Subcutaneous abdominal adipose tissue (tissue), 5 donors: Measurements from ENCODE around the gene ATP5F1D.

ENCODE experiments used
- H3K27ac ChIP-seq: one replicate; pipeline ENCODE4 v1.7.0; 2013; ENCODE audit warnings: low read depth, mild to moderate bottlenecking, inconsistent platforms, low read length, moderate library complexity
- H3K27me3 ChIP-seq, 5 donors: one replicate each; pipeline ENCODE4 v1.7.0; 2013; ENCODE audit warnings: low read length in 5 of 5, inconsistent platforms in 1 of 5; ENCODE audit not compliant: control insufficient read depth in 5 of 5, insufficient read depth in 4 of 5
- H3K36me3 ChIP-seq, 5 donors: one replicate each; pipeline ENCODE4 v1.7.0; 2013; ENCODE audit warnings: low read length in 5 of 5; ENCODE audit not compliant: control insufficient read depth in 5 of 5, insufficient read depth in 5 of 5
- H3K4me1 ChIP-seq, 5 donors: one replicate each; pipeline ENCODE4 v1.7.0; 2013; ENCODE audit warnings: low read length in 5 of 5, mild to moderate bottlenecking in 3 of 5, moderate library complexity in 1 of 5; ENCODE audit not compliant: control insufficient read depth in 5 of 5, insufficient read depth in 5 of 5
- H3K4me3 ChIP-seq, 5 donors: one replicate each; pipeline ENCODE4 v1.7.0; 2013; ENCODE audit warnings: low read length in 5 of 5, low read depth in 1 of 5
- H3K9ac ChIP-seq, 5 donors: one replicate each; pipeline ENCODE4 v1.7.0; 2013; ENCODE audit warnings: low read length in 5 of 5, mild to moderate bottlenecking in 4 of 5, moderate library complexity in 3 of 5
- H3K9me3 ChIP-seq, 5 donors: one replicate each; pipeline ENCODE4 v1.7.0; 2013; ENCODE audit warnings: low read length in 5 of 5; ENCODE audit not compliant: control insufficient read depth in 5 of 5
- donor health status: healthy.
- donor health status: healthy.
- donor health status: healthy.
- donor health status: healthy.
- donor health status: healthy.

Gene ATP5F1D

GRCh38 chr19:1226522-1227303 lies 14.8 kb upstream of the ATP5F1D start:
- Histone ChIP-seq H3K4me1 (peaks cover 0 to 9% (median 3%) of the 10 kb centered on the region in 5 donors), H3K9me3 (no peaks in the 10 kb centered on the region), H3K27me3 (no peaks in the 10 kb centered on the region), H3K4me3 (no peak overlapping the region), H3K27ac (no peak overlapping the region), H3K36me3 (peaks cover 0 to 57% (median 45%) of the 10 kb centered on the region in 5 donors), H3K9ac (no peak overlapping the region)

DNA sequence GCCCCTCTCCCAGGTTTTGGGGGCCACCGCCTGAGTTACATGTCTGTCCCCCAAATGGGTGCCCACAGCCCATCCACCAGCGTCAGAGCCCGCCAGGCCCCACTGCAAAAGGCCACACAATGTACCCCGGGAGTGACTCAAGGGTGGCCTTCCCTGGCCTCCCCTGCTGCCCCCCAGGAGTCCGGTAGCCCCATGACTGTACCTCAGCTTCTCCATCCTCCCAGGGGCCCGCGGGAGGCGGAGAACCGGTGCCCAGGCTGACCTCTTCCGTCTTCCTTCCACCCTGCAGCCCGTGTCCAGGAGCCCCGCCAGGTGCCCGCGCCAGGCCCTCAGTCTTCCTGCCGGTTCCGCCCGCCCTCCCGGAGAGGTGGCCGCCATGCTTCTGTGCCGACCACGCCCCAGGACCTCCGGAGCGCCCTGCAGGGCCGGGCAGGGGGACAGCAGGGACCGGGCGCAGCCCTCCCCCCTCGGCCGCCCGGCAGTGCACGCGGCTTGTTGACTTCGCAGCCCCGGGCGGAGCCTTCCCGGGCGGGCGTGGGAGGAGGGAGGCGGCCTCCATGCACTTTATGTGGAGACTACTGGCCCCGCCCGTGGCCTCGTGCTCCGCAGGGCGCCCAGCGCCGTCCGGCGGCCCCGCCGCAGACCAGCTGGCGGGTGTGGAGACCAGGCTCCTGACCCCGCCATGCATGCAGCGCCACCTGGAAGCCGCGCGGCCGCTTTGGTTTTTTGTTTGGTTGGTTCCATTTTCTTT lies 14.1 kb upstream of the ATP5F1D start:
- Histone ChIP-seq H3K4me1 (peaks cover 0 to 9% (median 4%) of the 10 kb centered on the region in 5 donors), H3K9me3 (no peaks in the 10 kb centered on the region), H3K27me3 (no peaks in the 10 kb centered on the region), H3K9ac (no peak overlapping the region), H3K4me3 (no peak overlapping the region), H3K27ac (no peak overlapping the region), H3K36me3 (peaks cover 0 to 51% (median 42%) of the 10 kb centered on the region in 5 donors)

- Histone ChIP-seq H3K36me3 (peaks cover 0 to 42% (median 34%) of the 10 kb centered on the region in 5 donors), H3K9me3 (no peaks in the 10 kb centered on the region), H3K4me1 (peaks cover 0 to 14% (median 13%) of the 10 kb centered on the region in 5 donors), H3K4me3 (no peak overlapping the region), H3K9ac (no peak overlapping the region), H3K27me3 (no peaks in the 10 kb centered on the region), H3K27ac (no peak overlapping the region)
Measured at GRCh38 chr19:1228161-1228957, 13.2 kb upstream of the ATP5F1D start.

GRCh38 chr19:1229056-1229923 lies 12.3 kb upstream of the ATP5F1D start:
- H3K36me3 ChIP-seq: peaks cover 0 to 33% (median 28%) of the 10 kb centered on the region in 5 donors

GRCh38 chr19:1229924-1230782 lies 11.4 kb upstream of the ATP5F1D start:
- no peak overlapping the region for H3K9ac ChIP-seq
- H3K4me1 ChIP-seq: peaks cover 0 to 16% (median 14%) of the 10 kb centered on the region in 5 donors
- peaks cover 0 to 25% (median 22%) of the 10 kb centered on the region in 5 donors for H3K36me3 ChIP-seq
- no peaks in the 10 kb centered on the region for H3K9me3 ChIP-seq
- no peak overlapping the region for H3K27ac ChIP-seq
- no peak overlapping the region for H3K4me3 ChIP-seq
- no peaks in the 10 kb centered on the region for H3K27me3 ChIP-seq

More at GRCh38 chr19:1229056-1229923, 12.3 kb upstream of the ATP5F1D start:
- Histone ChIP-seq H3K9ac (no peak overlapping the region), H3K4me3 (no peak overlapping the region), H3K27ac (no peak overlapping the region), H3K27me3 (no peaks in the 10 kb centered on the region), H3K9me3 (no peaks in the 10 kb centered on the region), H3K4me1 (peaks cover 0 to 16% (median 14%) of the 10 kb centered on the region in 5 donors)

DNA sequence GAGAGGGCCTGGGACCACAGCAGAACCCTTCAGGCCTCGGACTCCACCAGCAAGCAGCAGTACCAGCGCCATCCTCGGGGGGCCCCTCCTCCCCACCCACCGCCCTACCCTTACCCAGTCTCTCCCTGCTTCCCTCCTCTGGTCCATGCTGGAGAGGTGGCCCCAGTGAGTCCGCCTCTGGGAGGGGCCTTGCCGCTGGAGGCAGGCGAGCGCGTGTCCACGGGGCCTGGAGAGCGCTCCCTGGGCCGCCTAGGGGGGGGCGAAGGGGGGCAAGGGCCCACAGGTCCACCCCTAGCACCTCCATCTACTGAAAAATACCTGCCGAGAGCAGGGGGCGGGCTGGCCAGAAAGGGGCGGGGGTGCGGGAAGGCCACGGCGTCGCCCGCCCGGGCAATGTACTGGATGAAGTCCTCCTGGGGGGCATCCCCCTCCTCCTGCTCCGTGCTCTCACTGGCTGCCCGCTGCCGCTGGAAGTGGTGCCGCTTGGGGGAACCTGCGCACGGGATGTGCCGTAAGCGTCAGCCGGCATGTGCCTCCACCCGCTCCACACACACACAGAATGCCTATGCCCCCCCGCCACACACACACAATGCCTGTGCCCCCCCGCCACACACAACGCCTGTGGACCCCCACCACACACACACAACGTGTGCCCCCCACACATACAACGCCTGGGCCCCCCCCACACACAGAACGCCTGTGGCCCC lies 10.6 kb upstream of the ATP5F1D start:
- Histone ChIP-seq H3K9ac (no peak overlapping the region), H3K4me3 (no peak overlapping the region), H3K4me1 (peaks cover 0 to 16% (median 14%) of the 10 kb centered on the region in 5 donors), H3K36me3 (peaks cover 0 to 20% (median 18%) of the 10 kb centered on the region in 5 donors), H3K9me3 (no peaks in the 10 kb centered on the region), H3K27ac (no peak overlapping the region), H3K27me3 (peaks cover 0 to 6% (median 3%) of the 10 kb centered on the region in 5 donors)

DNA sequence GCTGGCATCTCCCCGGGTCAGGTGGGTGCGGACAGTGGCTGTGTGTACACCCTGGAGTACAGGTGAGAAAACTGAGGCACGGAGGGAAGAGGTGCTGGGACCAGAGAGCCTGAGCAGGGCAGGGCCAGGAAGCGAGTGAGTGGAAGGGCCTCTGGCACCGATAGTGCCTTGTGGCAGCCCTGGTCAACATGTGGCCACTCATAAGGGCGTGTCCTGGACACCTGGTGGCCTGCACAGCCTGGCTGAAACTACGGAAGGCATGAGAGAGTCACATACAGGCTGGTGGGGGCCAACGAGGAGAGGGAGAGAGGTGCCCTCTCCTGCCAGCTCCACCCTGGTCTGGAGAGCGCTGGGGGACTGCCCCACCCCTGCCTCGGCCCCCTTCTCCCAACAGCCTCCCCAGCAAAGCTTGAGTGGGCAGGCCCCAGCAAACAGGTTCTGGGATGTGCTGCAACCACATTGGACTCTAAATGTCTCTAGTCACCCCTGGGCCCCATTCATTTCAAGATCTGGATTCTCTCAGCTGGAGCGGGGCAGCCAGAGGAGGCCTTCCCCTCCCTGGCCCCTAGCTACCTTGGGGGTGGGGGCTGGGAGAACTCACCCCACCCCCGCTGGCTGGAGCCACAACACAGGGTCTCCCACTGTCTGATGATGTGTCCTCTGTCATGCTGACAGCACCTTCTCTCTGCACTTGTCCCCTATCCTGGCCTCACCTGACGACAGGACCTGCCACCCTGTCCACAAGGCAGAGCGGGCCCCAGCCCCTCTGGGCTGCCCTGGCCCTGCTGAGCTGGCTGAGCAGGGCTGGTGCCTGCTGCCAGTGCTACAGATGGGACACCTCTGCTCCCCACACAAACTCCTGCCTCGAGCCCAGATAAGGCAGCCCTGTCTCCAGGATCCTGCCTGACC lies 9.6 kb upstream of the ATP5F1D start:
- Histone ChIP-seq H3K4me3 (no peak overlapping the region), H3K27me3 (peaks cover 0 to 11% (median 8%) of the 10 kb centered on the region in 5 donors), H3K36me3 (peaks cover 0 to 12% (median 9%) of the 10 kb centered on the region in 5 donors), H3K4me1 (peaks cover 0 to 22% (median 16%) of the 10 kb centered on the region in 5 donors), H3K9ac (no peak overlapping the region), H3K9me3 (no peaks in the 10 kb centered on the region), H3K27ac (peak overlapping the region; percentile 16)
